HG02884 (cell line): ENCODE data around the gene ZNF837.
"Not testable (repeated sequence)": the region's sequence is repeated elsewhere in the genome, so short reads cannot be mapped to it uniquely, and the experiment has no call there.

ENCODE experiments used
- ATAC-seq: cut with Tn5 transposase; IDR thresholded peaks from one replicate; pipeline ENCODE4 v1.9.1; 2021; ENCODE audit warnings: mild to moderate bottlenecking, moderate library complexity; ENCODE audit not compliant: unreplicated experiment

ZNF837 gene

GRCh38 chr19:58351990-58352755 is 28.7 kb downstream of the ZNF837 start:
- ATAC-seq: no peak

GRCh38 chr19:58351558-58351878 is 29.3 kb downstream of the ZNF837 start:
- no peak for ATAC-seq

- ATAC-seq: no peak
These were observed 29.8 kb downstream of the ZNF837 start for GRCh38 chr19:58350871-58351557.

- no peak for ATAC-seq
These were observed 30.6 kb downstream of the ZNF837 start for GRCh38 chr19:58350001-58350861.

- ATAC-seq: no peak
These were observed 31.2 kb downstream of the ZNF837 start for GRCh38 chr19:58349590-58349989.

DNA sequence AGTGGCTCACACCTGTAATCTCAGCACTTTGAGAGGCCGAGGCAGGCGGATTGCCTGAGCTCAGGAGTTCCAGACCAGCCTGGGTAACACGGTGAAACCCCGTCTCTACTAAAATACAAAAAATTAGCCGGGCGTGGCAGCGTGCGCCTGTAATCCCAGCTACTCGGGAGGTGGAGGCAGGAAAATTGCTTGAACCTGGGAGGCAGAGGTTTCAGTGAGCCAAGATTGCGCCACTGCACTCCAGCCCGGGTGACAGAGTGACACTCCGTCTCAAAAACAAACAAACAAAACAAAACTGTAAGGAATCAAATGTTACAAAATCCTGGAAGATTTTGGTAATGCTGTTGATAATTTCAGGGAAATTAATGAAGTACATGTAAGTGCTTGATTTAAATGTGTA is 32.8 kb downstream of the ZNF837 start:
- ATAC-seq: not testable (repeated sequence)

DNA sequence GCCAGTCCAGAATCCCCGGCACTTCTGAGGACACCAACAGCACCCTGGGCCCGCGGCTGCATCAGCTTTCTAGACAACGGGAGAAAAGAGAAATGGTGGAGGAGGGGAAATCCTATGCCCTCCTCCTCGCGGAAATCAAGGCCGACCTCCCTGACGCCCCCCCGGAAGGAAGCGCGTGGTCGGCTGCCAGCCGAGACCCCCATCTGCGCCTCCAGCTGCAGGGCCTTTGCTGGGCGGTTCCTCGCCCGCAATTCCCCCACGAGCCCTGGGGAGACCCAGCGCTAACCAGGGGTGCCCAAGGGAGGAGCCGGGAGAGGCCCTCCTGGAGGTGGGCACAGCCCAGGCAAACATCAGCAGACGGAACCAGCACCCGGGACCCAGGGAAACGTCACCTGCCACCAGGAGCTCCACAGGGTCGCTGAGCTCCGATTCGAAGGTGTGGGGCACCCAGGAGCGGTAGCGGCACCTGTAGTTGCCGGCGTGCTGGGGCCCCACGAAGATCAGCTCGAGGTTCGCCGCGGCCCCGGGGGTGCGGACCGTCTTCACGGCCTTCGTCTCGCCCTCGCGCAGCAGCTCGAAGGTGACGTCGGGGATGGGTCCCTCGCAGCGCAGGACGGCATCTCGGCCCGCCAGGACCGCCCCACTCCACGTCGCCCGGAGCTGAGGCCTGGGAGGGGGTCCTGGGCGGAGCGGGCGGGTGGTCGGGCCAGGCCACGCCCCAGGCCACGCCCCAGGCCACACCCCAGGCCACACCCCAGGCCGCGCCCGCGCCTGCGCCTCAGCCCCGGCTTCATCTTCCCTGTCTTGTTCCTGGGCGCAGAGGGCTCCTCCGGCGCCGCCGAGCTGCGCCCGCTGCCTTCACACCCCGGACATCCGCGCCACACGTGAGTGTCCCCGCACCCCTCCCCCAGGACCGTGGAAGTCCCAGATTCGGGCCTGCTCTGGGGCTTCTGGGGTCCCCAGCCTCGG is 33.6 kb downstream of the ZNF837 start:
- peak; percentile 64 for ATAC-seq

DNA sequence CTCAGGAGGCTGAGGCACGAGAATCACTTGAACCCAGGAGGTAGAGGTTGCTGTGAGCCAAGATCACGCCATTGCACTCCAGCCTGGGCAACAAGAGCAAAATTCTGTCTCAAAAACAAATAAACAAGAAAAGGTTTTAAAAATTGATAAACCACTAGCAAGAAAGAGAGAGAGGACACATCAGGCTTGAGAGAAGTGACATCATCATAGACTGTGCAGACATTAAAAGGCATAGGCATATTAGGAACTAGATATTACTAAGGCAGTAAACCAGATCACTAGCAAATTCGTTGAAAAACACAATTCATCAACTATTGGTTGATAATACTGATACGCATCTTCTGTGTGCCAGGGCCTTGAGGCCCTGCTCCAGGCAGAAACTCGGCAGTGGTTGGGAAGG is 35.3 kb downstream of the ZNF837 start:
- no peak for ATAC-seq

- no peak for ATAC-seq
These were observed 41.8 kb downstream of the ZNF837 start for GRCh38 chr19:58338825-58339558.

DNA sequence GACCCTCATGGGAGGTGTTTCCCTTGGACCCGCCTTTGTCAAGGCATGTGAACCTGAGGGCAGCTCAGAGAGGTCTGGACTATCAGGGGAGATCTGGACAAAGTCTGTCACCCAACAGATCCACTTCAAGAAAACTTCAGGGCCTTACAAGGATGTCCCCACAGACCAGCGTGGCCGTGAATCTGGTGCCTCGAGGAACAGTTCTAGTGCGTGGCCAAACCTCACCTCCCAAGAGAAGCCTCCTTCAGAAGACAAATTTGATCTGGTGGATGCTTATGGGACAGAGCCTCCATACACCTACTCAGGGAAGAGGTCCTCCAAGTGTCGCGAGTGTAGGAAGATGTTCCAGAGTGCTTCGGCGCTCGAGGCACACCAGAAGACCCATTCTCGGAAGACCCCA is 42.5 kb downstream of the ZNF837 start:
- no peak for ATAC-seq

DNA sequence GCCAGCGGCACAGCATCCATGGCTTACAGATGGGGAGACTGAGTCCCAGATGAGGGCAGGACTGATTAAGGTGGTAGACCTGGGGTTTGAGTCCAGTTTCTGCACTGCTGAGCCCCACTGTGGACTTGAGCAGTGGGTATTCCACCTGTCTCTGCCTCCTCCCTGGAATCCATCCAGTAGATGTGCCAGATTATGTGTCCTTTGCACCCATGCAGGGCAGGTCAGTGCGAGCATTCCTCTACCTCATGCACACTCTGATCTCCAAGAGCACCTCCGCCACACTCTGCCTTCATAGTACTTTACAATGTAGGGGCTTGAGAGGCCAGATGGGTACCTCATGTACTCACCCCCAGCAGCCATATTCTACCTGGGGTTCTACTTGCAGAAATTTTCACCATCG is 44.0 kb downstream of the ZNF837 start:
- ATAC-seq: no peak

GRCh38 chr19:58336216-58336615 is 44.6 kb downstream of the ZNF837 start:
- no peak for ATAC-seq

- no peak for ATAC-seq
These were observed 45.2 kb downstream of the ZNF837 start for GRCh38 chr19:58335630-58336029.

GRCh38 chr19:58334691-58335249 is 46.1 kb downstream of the ZNF837 start:
- no peak for ATAC-seq

DNA sequence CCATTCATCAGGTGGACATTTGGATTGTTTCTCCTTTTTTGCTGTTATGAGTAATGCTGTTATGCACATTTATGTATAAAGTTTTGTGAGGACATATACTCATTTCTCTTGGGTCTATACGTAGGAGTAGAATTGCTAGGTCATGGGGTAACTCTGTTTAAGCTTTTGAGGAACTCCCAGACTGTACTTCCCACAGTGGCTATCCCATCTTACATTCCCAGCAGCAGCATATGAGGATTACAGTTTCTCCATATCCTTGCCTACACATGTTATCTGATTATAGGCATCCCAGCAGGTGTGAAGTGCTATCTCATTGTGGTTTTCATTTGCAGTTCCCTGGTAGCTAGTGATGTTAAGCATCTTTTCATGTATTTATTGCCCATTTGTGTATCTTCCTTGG is 48.1 kb downstream of the ZNF837 start:
- ATAC-seq: no peak

- no peak for ATAC-seq
These were observed 50.4 kb downstream of the ZNF837 start for GRCh38 chr19:58330458-58330857.

- ATAC-seq: no peak
These were observed 51.8 kb downstream of the ZNF837 start for GRCh38 chr19:58328999-58329398.

- peak; percentile 81 for ATAC-seq
These were observed 53.7 kb downstream of the ZNF837 start, which contains the start of gene ZSCAN22 for GRCh38 chr19:58326914-58327726. Gene ZSCAN22 (plus strand): TSS chr19:58326994. CDS start chr19:58334803, 7,809 bp downstream.

DNA sequence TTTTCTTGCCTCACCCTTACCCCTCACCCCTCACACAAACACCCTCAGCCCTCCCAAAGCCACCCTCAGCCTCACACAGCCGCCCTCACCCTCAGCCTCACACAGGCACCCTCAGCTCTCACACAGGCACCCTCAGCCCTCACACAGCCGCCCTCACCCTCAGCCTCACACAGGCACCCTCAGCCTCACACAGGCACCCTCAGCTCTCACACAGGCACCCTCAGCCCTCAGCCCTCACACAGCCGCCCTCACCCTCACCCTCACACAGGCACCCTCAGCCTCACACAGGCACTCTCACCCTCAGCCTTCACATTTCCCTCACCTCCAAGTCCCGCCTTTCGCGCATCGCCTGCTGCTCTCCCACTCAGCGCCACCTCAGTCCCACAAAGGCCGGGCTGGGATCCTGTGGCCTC is 54.3 kb downstream of the ZNF837 start:
- peak; percentile 21 for ATAC-seq
